SKM-1 (cell line): ENCODE measurements around the gene MOGAT2.
"Not testable (repeated sequence)": the region's sequence is repeated elsewhere in the genome, so short reads cannot be mapped to it uniquely, and the experiment has no call there.

ENCODE experiments used
- DNase-seq: peaks from one replicate; lab custom pipeline; 2025; ENCODE audit not compliant: unreplicated experiment; lab: John Stamatoyannopoulos, UW

The MOGAT2 gene

DNA sequence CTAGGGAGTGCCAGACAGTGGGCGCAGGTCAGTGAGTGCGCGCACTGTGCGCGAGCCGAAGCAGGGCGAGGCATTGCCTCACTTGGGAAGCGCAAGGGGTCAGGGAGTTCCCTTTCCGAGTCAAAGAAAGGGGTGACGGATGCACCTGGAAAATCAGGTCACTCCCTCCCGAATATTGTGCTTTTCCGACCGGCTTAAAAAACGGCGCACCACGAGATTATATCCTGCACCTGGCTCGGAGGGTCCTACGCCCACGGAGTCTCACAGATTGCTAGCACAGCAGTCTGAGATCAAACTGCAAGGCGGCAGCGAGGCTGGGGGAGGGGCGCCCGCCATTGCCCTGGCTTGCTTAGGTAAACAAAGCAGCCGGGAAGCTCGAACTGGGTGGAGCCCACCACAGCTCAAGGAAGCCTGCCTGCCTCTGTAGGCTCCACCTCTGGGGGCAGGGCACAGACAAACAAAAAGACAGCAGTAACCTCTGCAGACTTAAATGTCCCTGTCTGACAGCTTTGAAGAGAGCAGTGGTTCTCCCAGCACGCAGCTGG, 31.2 kb downstream of the MOGAT2 start:
- not testable (repeated sequence) for DNase-seq

DNA sequence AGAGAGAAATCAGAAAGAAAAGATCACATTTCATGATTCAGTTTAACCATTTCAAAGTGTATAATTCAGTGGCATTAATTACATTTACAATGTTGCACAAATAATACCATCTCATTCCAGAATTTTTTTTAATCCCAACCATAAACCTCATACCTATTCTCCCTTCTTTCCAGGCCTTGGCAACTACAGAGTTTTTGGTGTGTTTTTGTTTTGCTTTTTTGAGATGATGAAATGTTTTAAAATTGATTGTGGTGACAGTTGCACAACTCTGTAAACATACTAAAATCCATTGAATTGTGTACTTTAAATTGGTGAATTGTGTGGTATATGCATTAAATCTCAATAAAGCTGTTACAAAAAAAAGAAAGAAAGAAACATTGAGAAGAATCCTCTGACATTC, 37.3 kb downstream of the MOGAT2 start:
- DNase-seq: not testable (repeated sequence)

DNA sequence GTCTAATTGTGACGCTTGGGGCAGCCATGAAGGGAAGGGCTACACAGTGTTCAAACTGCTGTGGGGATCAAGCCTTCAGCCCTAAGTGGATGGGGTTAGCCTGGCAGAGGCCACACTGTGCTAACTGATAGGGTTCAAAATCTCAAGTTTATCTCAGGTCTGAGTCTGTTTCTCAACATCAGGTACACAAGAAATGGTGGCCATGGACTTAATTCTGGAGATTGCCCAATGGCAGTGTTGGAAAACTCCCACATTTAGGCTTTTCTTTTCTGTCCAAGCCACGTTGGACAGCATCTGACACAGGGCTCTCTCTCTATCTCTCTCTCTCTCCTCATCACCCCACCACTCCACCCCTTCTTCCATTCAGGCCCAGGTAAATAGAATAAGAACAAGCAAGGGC, 40.0 kb downstream of the MOGAT2 start:
- DNase-seq: no peak

DNA sequence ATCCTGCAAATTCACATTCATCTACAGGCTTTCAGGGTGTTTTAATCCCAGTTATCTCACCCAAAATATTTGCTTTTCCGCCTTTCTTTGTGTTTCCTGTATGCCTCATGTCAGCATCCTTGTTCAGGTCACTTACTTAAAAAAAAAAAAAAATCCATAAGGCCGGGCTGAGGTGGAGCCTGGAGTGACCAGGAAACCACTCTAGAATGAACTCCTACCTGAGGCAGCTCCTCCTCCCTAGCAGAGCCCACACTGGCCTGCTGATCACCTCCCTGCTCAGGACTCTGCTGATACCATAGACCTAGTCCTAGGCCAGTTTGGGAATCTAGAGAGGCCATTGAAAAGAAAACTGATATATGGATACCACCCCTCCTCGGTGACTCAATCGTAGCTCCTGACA, 42.2 kb downstream of the MOGAT2 start:
- no peak for DNase-seq

DNA sequence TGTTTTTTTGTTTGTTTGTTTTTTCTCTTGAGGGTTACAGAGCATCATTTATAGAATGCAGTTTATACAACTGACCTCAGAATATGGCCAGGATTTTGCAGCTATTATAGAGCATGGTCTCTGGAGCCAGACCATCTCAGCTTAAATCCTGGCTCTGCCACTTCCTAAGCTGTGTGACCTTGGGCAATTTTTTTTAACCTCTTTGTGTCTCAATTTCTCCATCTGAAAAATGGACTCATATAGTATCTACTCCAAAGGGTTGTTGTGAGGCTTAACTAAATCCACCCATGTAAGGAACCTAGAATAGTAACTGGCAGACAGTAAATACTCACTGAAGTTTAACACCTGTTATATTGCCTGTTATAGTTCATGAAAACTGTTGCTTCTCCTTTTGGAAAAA, 42.6 kb downstream of the MOGAT2 start:
- DNase-seq: no peak

DNA sequence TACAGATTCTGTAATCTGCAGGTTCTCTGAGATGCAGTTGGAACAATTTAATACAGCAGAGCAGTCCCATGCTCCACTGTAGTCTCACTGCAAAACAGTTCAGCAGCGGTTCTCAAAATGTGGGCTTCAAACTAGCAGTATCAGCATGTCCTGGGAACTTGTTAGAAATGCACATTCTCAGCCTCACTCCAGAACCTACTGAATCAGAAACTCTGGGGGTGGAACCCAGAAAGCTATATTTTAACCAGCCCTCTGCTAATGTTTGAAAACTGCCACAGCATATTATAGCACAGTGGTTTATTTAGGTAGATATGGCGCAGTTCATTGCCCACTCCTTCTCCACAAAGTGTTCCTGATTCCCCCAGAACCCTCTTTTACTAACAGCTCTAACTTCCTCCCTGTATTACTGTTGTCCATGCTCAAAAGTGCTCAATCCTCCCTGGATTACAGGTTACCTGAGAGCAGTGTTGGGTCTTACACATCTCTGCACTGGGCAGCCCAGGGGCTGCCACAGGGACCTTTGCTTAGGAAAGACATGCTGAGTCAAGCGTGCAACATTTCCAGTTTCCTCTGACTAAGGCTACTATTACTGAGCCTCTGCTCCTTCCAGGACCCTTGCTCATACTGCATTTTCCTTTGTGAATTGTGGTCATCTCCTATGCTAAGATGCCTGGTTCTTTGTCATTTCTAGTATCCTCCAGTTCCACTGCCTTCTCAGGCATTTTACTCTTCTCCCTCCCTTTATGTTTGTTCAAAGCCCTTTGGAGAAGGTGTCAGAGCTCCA, 43.3 kb downstream of the MOGAT2 start:
- DNase-seq: no peak

DNA sequence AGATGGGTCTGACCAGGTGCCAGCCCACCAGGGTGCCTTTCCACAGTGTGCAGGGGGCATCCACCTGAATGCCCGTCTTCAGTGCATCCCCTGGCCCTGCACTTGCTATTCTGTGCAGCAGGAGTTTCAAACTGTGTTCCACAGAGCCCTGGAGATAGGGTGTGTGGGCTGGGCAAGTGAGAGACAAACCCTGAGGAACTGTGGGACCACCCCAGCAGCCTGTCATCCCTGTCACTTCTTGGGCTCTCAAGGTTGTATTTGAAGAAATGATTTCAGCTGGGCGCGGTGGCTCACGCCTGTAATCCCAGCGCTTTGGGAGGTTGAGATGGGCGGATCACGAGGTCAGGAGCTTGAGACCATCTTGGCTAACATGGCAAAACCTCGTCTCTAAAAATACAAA, 44.5 kb downstream of the MOGAT2 start:
- no peak for DNase-seq

DNA sequence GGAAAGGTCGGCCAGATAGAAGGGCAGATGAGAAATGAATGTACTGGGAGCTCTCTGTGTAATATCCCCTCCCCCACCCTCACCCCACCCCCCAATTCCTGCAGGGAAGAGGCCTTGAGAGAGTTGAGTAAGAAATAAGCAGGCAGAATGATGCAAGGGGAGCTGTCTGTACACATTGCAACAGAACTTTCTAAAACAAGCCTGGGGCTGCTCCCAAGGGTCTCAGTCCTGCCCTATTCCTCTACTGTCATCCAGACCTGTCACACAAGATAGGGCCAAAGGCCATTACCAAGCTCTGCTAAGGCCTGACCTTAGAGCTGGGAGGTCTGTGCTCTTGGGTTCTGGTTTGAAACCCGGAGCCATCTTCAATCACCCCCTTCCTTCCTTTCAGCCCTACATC, 45.2 kb downstream of the MOGAT2 start:
- DNase-seq: peak; percentile 82

DNA sequence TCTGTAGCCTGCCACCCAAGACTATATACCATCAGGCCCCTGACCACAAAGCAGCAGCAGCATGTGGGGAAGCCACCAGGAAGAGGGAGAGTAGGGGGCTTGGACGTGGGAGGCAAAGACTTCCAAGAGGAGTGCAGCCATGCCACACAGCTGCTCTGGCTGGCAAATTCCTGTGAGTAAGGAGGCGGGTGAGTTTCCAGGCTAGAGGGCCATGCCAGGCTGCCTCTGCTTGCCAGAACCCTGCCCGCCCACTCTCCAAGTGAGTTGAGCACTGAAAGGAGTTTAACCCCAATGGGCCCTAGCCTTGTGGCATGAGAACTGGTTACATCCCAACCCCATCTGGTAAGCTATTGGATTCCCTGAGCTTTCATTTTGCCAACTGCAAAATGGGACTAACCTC, 46.2 kb downstream of the MOGAT2 start:
- no peak for DNase-seq

DNA sequence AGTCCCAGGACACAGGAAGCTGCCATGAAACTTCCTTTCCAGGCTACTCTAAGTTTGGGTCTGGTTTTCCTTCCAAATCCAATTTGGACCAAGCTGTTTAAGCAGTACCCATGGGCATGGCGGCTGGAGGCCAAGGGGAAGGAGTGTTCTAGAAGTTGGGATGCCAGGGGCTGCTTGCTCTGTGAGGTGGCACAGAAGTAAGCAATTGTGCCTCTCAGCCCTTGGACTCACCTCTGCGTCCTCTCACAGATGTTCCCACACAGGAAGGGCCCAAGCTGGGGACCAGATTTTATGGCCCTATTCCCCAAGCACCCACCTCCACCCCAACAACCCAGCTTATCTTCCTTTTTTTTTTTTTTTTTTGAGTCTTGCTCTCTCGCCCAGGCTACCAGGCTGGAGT, 47.5 kb downstream of the MOGAT2 start:
- no peak for DNase-seq

DNA sequence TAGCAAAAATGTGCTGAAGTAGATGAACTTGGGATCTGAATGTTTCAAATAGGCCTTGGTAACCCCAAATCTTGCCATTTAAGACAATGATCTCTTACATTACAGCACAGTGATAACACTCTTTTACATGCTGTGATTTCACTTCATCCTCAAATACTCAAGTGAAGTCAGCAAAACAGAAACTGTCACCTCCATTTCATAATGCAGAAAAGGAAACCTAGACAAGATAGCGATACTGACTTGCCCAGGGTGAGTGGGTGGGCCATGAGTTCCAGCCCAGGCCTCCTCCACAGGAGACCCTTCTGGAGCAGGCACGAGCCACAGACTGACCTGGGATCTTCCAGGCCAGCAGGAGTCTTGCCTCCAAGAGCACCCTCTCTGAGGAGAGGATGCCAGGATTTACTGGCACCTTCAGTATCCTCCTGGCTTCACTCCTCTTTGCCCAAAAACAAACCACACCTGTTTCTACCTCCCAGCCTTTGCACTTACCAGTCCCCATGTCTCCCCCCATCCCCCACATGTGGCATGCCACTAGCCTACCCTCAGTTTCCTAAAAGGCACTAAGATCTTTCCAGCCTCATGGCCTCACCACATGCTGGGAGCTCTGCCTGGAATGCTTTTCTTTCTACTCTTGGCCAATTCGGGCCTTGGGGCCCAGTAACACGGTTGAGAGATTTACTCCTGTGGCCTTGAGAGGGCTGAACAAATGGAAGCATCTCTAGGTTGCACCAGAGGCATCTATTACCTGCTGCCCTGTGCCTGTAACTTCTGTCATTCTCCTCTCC, 49.0 kb downstream of the MOGAT2 start:
- DNase-seq: no peak

DNA sequence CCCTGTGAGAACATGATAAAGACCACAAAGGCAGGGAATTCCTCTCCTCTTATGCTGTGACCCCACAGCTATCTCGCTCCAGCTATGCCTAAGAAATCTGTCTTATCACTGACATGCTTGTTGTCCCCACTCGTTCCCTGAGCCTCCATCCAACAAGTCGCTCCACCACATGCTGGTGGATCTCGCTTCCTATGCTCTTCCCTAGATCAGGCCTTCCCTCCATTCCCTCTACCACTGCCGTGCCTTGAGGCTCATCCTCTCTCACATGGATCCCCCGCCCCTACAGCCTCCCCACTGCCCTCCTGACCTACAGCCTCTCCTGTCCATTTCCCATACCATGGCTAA, 49.6 kb downstream of the MOGAT2 start:
- no peak for DNase-seq

DNA sequence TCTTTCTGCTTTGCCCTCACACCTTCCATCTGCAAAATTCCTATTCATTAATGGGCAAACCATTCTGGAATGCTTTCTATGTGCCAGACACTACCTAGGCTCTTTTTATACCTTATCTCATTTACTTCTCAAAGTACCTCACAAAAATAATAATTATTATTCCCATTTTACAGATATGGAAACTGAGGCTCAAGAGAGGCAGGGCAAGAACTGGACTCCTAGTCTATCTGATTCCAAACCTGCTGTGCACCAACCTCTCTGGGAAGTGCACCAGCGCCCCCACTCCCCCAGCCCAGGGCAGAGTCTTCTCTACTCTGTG, 50.1 kb downstream of the MOGAT2 start:
- DNase-seq: no peak

DNA sequence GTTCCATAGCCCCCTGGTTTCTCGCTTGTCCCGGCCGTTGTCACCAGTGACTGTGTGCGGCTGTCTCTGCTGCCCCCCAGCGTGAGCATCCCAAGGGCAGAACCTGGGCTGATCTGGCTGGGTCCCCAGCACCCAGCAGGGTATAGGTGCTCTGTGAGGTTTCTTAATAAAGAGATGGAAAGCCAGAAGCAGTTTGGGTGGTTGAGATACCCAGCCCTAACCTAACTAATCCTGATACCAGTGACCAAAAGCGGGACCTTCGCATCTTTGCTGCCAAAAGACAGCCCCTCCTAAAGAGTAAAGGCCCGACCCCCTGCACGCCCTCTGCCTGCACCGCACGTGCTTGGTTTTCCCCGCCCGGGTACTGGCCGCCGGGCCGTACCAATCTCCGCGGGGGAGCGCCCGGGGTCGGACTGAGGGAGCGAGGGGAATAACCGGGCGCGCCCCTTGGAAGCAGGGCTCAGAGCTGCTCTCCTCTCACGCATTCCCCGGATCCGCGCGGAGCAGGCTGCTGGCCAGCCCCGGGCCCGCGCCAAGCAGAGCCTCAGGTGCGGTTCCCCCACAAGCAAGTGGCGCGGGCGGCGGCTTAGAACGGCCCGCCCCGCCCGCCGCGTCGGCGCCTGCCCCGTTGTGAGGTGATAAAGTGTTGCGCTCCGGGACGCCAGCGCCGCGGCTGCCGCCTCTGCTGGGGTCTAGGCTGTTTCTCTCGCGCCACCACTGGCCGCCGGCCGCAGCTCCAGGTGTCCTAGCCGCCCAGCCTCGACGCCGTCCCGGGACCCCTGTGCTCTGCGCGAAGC, 50.7 kb downstream of the MOGAT2 start, which contains the start of gene DGAT2:
DGAT2 (plus strand) TSS at position 667 of the 797 bp plus-strand sequence. CDS start 214 bp downstream, outside the sequence.
- DNase-seq: peak; percentile 81

DNA sequence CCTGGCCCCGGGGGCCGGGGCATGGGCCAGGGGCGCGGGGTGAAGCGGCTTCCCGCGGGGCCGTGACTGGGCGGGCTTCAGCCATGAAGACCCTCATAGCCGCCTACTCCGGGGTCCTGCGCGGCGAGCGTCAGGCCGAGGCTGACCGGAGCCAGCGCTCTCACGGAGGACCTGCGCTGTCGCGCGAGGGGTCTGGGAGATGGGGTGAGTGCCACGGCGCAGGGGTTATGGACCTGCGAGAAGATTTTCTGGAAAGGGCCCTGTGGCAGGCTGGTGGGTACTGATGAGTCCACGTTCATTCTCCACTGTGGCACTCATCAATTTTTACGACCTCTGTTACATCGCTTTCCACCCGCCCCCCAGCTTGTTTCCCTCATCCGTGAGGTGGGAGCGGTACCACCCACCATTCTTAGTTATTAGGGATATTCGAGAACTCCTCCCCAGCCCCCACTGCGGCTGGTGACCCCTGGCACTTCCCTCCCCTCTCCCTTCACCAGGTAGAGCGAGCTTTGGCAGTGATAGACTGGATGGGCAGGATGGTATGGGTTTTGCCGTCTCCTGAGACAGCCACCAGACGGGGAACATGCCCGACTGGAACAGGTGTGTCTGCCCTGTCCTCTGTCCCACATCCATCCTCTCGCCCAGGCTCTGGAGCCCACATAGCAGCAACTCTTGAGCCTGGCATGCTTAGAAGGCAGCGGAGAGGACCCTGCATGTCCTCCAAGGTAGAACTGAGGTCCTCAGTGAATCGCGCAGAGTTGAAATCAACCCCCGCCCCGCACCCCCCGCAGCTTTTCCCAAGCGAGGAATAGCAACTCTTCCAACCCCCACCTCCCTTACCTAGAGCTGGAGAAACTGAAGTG, 51.5 kb downstream of the MOGAT2 start:
- no peak for DNase-seq

DNA sequence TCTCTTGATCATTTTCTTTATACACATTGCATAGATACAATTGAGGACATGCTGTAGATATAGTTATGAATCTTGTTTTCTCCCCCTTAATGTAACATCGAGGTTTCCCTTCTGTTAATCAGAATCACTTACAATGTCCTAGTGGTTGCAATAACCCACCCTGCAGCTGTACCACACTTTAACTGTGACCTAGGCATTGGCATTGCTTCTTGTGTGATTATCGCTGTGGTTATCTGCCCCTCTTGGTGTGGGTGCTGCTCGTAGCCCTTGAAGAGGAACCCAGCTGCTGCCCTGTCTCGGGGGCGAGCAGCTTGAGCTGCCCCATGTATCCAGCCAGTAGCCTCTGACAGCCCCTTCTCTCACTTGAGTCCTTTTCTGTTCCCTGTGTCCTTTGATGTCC, 52.5 kb downstream of the MOGAT2 start:
- DNase-seq: no peak

DNA sequence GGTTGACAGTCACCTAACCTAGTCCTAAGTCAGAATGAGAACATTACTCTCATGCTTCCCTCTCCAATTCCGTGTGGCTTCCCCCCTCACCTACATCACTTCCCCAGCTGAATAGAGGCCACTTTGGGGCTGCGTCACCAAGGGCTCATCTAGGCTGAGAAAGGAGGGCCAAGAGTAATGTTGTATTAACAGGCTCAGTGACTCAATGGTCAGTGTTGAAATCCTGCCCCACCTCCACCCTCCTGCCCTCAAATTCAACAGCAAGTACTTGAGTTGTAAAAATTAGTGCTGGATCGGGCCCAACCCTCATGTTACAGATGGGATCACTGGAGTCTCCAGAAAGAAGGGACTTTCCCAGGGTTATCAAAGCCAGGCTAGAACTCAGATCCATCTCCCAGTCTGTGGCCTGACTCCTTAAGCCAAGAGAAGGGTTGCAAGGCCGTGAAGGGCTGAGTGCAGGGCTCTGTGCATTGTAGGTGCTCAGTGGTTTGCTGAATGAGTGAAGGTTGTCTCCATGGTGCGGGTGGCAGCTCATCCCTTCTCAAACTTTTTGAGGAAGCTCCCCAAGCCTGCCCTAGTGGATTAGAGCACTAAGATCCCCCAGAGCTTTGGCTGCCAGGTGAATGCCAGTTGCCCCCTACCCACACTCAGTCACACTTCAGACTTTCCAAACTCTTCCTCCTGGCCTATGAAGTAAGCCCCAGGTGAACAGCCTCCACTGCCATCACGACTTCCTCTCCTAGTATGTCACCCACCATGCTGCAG, 54.2 kb downstream of the MOGAT2 start:
- DNase-seq: peak; percentile 86

DNA sequence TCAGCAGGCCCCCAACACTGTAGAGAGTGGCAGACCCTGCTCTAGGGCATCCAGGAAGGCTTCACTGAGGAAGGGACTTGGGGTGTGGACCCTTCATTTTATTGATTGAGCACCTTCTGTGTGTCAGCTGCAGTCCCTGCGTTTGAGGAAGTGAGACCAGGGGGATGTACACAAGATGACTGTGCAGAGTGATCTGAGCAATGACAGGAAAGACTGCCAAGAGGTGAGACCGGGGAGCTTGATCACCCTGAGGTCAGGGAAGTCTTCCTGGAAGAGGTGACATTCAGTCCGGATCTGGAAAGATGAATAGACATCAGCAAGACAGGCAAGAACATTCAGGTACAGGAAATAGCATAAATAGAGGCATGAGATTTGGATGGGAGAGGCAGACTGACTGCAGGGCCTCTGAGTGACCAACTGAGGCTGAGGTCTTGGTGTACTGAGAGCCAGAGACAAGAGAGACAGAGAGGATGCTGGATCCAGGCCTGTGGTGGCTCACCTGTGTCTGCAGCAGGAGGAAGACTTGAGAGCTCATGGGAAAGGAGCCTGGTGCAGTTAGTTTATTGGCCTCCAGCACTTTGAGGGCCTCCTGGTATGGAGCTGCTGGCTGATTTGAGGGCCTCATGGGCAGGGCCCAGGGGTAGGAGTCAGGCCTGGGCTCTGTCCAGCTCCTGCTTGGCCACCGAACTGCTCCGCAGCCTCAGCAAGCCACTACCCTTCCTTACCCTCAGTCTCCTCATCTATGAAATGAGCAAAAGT, 56.1 kb downstream of the MOGAT2 start:
- DNase-seq: peak; percentile 55

DNA sequence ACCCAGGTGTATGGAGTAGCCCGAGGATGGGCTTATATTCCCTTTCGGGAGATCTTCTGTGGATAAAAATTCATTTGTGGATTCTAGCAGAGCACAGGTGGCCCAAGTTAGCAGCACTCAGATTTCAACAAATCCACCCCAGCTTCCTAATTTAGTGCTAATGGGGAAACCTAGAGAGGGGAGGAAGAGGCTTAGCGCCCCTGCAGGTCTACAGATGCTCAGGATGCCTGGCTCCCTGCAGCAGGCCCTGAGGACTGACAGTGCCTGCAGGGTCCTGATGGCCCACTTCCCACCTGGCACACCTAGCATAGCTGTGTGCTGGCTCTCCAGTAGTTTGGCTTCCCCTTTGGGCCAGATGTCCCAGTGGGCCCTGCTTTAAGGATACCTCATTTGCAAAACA, 57.4 kb downstream of the MOGAT2 start:
- no peak for DNase-seq
